ENCODE measurements around the gene MACROD2. TPM values are rescaled to one million over a fixed set of nuclear protein-coding genes. Genes with fewer than 3 reads are reported as not detected.
A peak's percentile ranks its signal among the peaks of the same experiment; 100 is the strongest.

The MACROD2 gene
- total and polyA plus RNA-seq, 4 donors: 0.66 to 10.5 (median 3.3) TPM

DNA sequence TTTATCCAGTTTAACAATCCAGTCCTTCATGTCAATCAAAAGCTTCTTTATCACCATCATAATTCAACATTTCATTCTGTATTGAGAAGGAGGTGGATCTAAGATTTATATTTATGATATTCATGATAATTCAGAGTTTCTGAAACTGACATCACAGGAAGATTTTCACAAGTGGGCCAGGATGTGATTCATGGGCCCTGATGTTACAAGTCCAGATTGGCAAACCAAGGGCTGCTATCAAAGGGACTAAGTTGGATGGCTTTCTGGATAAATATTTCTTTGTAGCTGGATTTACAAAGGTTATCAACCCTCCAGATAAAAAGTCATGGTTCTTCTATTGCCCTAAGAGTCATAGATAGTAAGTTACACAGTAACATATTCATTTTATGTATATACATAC, 1711.4 kb downstream of the MACROD2 start (continued):
- TF ChIP-seq REST (IDR thresholded peaks at IDR 0.05) (no peak), NR2F2 (IDR thresholded peaks at IDR 0.05) (no peak)
- TF ChIP-seq, protein P1, sequence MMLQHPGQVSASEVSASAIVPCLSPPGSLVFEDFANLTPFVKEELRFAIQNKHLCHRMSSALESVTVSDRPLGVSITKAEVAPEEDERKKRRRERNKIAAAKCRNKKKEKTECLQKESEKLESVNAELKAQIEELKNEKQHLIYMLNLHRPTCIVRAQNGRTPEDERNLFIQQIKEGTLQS (IDR thresholded peaks at IDR 0.05): no peak

DNA sequence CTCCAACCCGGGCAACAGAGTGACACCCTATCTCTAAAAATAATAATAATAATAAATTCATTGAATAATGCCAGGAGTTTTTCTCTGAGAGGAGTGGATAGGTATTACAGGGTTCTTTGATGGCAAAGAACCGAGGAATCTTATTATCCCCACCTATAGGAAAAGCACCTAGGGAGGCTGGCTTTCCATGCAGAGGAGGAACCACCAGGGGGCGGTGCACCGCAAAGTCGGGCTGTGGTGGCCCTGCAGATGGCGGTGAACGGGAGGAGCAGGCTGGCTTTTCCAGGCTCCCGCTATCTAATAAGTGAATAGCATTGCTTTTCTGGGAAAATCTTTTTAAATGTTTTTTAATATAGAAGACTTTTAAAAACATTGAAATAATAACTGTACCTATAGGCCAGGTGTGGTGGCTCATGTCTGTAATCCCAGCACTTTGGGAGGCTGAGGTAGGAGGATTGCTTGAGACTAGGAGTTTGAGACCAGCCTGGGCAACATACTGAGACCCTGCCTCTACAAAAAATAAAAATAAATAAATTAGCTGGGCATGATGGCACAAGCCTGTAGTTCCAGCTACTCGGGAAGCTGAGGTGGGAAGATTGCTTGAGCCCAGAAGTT, 1713.8 kb downstream of the MACROD2 start:
- Histone ChIP-seq H3K4me3 (ENCODE audit: low read depth in 1 of 3, low read length in 3 of 3) (no peak overlapping the region), H3K9ac (ENCODE audit: low read depth in 1 of 2, low read length in 2 of 2) (no peak overlapping the region), H3K27ac (ENCODE audit: low read depth in 1 of 2, low read length in 2 of 2) (no peak overlapping the region), H3K36me3 (ENCODE audit: control insufficient read depth in 4 of 4, insufficient read depth in 3 of 4, low read depth in 1 of 4, low read length in 3 of 4) (no peaks in the 10 kb centered on the region), H3K27me3 (ENCODE audit: control insufficient read depth in 4 of 4, insufficient read depth in 4 of 4, low read length in 3 of 4) (no peaks in the 10 kb centered on the region), H3K9me3 (ENCODE audit: control insufficient read depth in 4 of 4, low read length in 3 of 4) (no peaks in the 10 kb centered on the region), H3K4me1 (ENCODE audit: control insufficient read depth in 4 of 4, insufficient read depth in 4 of 4, low read length in 3 of 4) (no peaks in the 10 kb centered on the region)
- WGBS: 57% methylated on average over 9 of the region's 9 CpGs
- TF ChIP-seq NR2F2 (IDR thresholded peaks at IDR 0.05): no peak
- TF ChIP-seq SP1 (IDR thresholded peaks at IDR 0.05): no peak
- peak; percentile 70 for TF ChIP-seq CTCF (IDR thresholded peaks at IDR 0.05; ENCODE audit: low read depth, low read length, missing input control)
- TF ChIP-seq RAD21 (IDR thresholded peaks at IDR 0.05): peak; percentile 81 to 83
- TF ChIP-seq EGR1 (IDR thresholded peaks at IDR 0.05; ENCODE audit: low read depth in 2 of 2): no peak
- TF ChIP-seq FOXA1 (IDR thresholded peaks at IDR 0.05): no peak
- TF ChIP-seq HNF4A (conservative IDR thresholded peaks at IDR 0.05): no peak
- TF ChIP-seq HNF4G (IDR thresholded peaks at IDR 0.05): no peak
- DNase-seq (ENCODE audit: low spot score): peak; percentile 65

GRCh38 chr20:15710636-15711035, 1715.3 kb downstream of the MACROD2 start:
- no peak for DNase-seq (ENCODE audit: low spot score)
- 93% methylated on average over 5 of the region's 5 CpGs for WGBS
- H3K9ac ChIP-seq (ENCODE audit: low read depth in 1 of 2, low read length in 2 of 2): no peak overlapping the region
- H3K27ac ChIP-seq (ENCODE audit: low read depth in 1 of 2, low read length in 2 of 2): no peak overlapping the region
- H3K27me3 ChIP-seq (ENCODE audit: control insufficient read depth in 4 of 4, insufficient read depth in 4 of 4, low read length in 3 of 4): no peaks in the 10 kb centered on the region
- no peaks in the 10 kb centered on the region for H3K4me1 ChIP-seq (ENCODE audit: control insufficient read depth in 4 of 4, insufficient read depth in 4 of 4, low read length in 3 of 4)
- no peak overlapping the region for H3K4me3 ChIP-seq (ENCODE audit: low read depth in 1 of 3, low read length in 3 of 3)
- no peaks in the 10 kb centered on the region for H3K9me3 ChIP-seq (ENCODE audit: control insufficient read depth in 4 of 4, low read length in 3 of 4)
- H3K36me3 ChIP-seq (ENCODE audit: control insufficient read depth in 4 of 4, insufficient read depth in 3 of 4, low read depth in 1 of 4, low read length in 3 of 4): no peaks in the 10 kb centered on the region
- TF ChIP-seq ZBTB33 (IDR thresholded peaks at IDR 0.05) (no peak), GABPA (IDR thresholded peaks at IDR 0.05 in 1 of 2, conservative IDR thresholded peaks at IDR 0.05 in 1 of 2) (no peak), REST (IDR thresholded peaks at IDR 0.05) (no peak), MAX (IDR thresholded peaks at IDR 0.05) (no peak), RXRA (IDR thresholded peaks at IDR 0.05) (no peak), YY1 (IDR thresholded peaks at IDR 0.05) (no peak), HNF4A (conservative IDR thresholded peaks at IDR 0.05) (no peak), NR2F2 (IDR thresholded peaks at IDR 0.05) (no peak), RAD21 (IDR thresholded peaks at IDR 0.05) (no peak), FOXA1 (IDR thresholded peaks at IDR 0.05) (no peak), FOXA2 (IDR thresholded peaks at IDR 0.05) (no peak)

Measured in liver (tissue), 9 donors.